Ovary (tissue), 9 donors: Measurements from ENCODE around the gene GSG1. TPM values are rescaled to one million over a fixed set of nuclear protein-coding genes. Genes with fewer than 3 reads are reported as not detected.

Experiments
- DNase-seq, 5 donors: peaks; one replicate each; pipeline ENCODE4 v3.0.0-alpha.2; 2019 to 2020
- H3K27ac ChIP-seq, 2 donors: fragments of 200-600 bp; one replicate each; pipeline versions ENCODE4 v1.5.1 to v1.8.0; 2019 to 2022
- H3K27me3 ChIP-seq: fragments of 200-600 bp; one replicate; pipeline ENCODE4 v1.8.0; 2022
- H3K36me3 ChIP-seq: fragments of 200-600 bp; sonication (generic); one replicate; pipeline ENCODE4 v1.5.1; 2019
- H3K4me1 ChIP-seq: one replicate; pipeline ENCODE4 v1.8.1; 2013; ENCODE audit warnings: mild to moderate bottlenecking, moderate library complexity; ENCODE audit not compliant: insufficient read depth
- H3K4me3 ChIP-seq: fragments of 200-600 bp; sonication (generic); one replicate; pipeline ENCODE4 v1.5.1; 2017
- H3K9me3 ChIP-seq, 2 donors: fragments of 200-600 bp in 1 of 2; sonication (generic) in 1 of 2; one replicate each; pipeline versions ENCODE4 v1.5.1 to v1.8.1; 2013 to 2019; ENCODE audit warnings: mild to moderate bottlenecking in 1 of 2, moderate library complexity in 1 of 2
- EP300 ChIP-seq: sonication (generic); formaldehyde crosslinking; IDR thresholded peaks from one replicate; pipeline ENCODE4 v1.6.1; 2017; ENCODE audit warnings: antibody characterized with exemption
- POLR2A ChIP-seq: fragments of 450-650 bp; IDR thresholded peaks from one replicate; pipeline ENCODE4 v1.6.1; 2017; ENCODE audit warnings: antibody characterized with exemption, mild to moderate bottlenecking, moderate library complexity
- WGBS, 3 donors: extraction: QIAGEN DNeasy Blood & Tissue Kit in 1 of 3; methylation state at CpG; one replicate each; pipeline versions ENCODE4 v1.1.5 to v1.1.7; 2013 to 2017; 5-methylcytosine and 5-hydroxymethylcytosine counted together
- intact Hi-C, 4 donors: fragments of 100-400 bp; cut with DNase I; formaldehyde crosslinking; loops; one replicate each; pipeline versions ENCODE4 v1.11.0 to v1.15.1; 2022 to 2023
- polyA plus RNA-seq, 2 donors: library from polyadenylated mRNA; stranded (reverse); fragments of 200-250 nt in 1 of 2; fragments of 350-450 nt in 1 of 2; fragmentation: Illumina TruSeq in 1 of 2; extraction: RNeasy Lipid Tissue Mini Kit (QIAGEN cat#74804) in 1 of 2; gene quantifications; one replicate each; pipeline ENCODE4 v1.2.3, GENCODE V29; 2013 to 2014
- total RNA-seq, 7 donors: library from RNA; depleted of rRNA in 2 of 7; stranded (reverse); fragments of >200 nt in 2 of 7; fragmentation: NEBNext Ultra II Directional in 3 of 7; extraction: Animal tissue kit (Norgen Biotek cat#: 25700) in 3 of 7; gene quantifications; one replicate each; pipeline versions ENCODE4 v1.1.0 to v1.2.4, GENCODE V29; 2016 to 2023
- TF ChIP-seq, protein P1 (sequence below), 3 donors: fragments of 450-650 bp in 2 of 3; fragments of 200-600 bp in 1 of 3; IDR thresholded peaks; one replicate each; pipeline versions ENCODE4 v1.5.1 to v1.8.0; 2016 to 2022; ENCODE audit warnings: antibody characterized with exemption in 3 of 3, mild to moderate bottlenecking in 1 of 3
- donor health status: DM: no; HTN: no; CAD: no; lungs with moderate emphysema.
- donor health status: DM: no; HTN: no; CAD: no.
- donor health status: Bipolar disorder and iron deficiency.
- donor health status: DM: yes; HTN: yes; CAD: no.
- donor health status: DM: no; HTN: no; CAD: no.
- donor health status: DM: yes; HTN: yes; CAD: no.

GSG1 gene
- total and polyA plus RNA-seq, 9 donors = 0.33 to 0.43 TPM; not detected in 7

DNA sequence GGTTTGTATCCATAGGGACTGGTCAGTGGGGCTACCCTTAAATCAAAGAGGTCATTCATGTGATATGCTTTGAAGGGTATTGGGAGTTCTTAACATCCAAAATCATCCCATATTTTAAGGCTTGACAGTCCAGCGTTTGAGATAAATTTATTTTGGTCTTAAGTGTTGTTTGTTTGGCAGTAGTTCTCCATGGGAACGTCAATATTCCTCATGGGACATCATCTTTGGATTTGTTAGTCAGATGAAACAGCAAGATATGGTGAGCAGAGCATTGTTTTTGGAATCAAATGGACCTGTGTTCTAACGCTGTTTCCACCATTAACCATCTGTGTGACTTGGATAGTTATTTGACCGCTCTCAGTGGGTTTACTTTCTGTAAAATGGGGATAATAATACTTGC is 45.9 kb upstream of the GSG1 start:
- Histone ChIP-seq H3K4me3 (no peak overlapping the region), H3K9me3 (no peaks in the 10 kb centered on the region), H3K4me1 (peaks cover 5% of the 10 kb centered on the region), H3K27ac (no peak overlapping the region), H3K27me3 (no peaks in the 10 kb centered on the region), H3K36me3 (no peaks in the 10 kb centered on the region)
- TF ChIP-seq, protein P1, sequence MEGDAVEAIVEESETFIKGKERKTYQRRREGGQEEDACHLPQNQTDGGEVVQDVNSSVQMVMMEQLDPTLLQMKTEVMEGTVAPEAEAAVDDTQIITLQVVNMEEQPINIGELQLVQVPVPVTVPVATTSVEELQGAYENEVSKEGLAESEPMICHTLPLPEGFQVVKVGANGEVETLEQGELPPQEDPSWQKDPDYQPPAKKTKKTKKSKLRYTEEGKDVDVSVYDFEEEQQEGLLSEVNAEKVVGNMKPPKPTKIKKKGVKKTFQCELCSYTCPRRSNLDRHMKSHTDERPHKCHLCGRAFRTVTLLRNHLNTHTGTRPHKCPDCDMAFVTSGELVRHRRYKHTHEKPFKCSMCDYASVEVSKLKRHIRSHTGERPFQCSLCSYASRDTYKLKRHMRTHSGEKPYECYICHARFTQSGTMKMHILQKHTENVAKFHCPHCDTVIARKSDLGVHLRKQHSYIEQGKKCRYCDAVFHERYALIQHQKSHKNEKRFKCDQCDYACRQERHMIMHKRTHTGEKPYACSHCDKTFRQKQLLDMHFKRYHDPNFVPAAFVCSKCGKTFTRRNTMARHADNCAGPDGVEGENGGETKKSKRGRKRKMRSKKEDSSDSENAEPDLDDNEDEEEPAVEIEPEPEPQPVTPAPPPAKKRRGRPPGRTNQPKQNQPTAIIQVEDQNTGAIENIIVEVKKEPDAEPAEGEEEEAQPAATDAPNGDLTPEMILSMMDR (IDR thresholded peaks at IDR 0.05) = no peak
- TF ChIP-seq EP300 (no peak), POLR2A (no peak)
- no peak for DNase-seq
- WGBS, 3 donors = 68 to 78% (median 70%) methylated on average over 4 of the region's 4 CpGs
- intact Hi-C loops = no loop called here

DNA sequence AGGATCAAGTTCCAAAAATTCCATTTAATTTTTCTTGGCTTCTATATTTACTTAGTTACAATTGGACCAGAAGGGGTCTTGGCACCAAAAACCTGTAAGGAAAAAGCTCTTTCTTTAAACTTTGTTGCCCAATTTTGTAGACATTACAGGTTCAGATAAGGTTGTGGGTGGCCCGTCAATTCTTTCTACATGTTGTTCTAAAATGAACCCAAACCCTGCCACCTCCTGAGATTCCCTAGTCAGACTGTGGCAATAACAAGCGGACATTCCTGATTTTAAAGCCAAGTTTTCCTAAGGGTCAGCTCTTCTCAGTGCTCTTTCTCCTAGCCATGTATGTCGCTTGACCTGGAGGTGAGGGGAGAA is 45.0 kb upstream of the GSG1 start:
- no peak overlapping the region for H3K27ac ChIP-seq
- no peaks in the 10 kb centered on the region for H3K9me3 ChIP-seq
- no peak overlapping the region for H3K4me3 ChIP-seq
- TF ChIP-seq EP300 (no peak), POLR2A (no peak)
- TF ChIP-seq, protein P1 (IDR thresholded peaks at IDR 0.05) = no peak
- peaks cover 5% of the 10 kb centered on the region for H3K4me1 ChIP-seq
- H3K36me3 ChIP-seq = no peaks in the 10 kb centered on the region
- intact Hi-C loops = no loop called here
- DNase-seq = no peak
- no peaks in the 10 kb centered on the region for H3K27me3 ChIP-seq
- 31 to 47% (median 45%) methylated on average over 3 of the region's 3 CpGs for WGBS, 3 donors

DNA sequence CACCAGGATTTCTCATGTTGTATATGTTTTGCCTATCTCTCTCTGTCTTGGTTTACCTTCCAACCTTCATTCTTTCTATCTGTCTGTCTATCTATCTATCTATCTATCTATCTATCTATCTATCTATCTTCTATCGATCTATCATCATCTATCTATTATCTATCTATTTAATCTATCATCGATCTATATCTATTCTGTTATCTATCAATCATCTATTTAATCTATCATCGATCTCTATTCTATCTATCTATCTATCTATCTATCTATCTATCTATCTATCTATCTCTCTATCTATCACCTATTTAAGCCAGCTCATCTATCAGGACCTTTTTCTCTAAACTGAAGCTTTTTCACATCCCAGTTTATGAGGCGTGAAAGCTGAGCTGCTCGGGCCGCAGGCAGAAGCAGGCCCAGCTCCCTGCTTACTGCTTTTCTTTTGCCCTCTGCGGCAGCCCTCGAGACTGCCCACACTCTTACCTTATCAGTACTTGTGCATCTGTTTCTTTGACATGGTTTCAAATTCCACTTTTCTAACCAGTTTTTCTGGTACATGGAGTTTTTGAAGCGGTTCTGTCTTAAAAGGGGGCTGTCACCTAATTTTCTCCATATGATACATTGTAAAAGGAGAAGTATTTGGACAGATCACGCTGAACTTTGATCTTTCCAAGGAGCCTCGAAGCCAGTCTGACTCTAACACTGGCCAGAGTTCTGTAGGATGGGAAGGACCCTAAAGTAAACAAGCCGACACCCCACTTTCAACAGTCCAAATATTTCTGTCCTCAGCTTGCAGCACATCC is 44.4 kb upstream of the GSG1 start:
- peaks cover 5% of the 10 kb centered on the region for H3K4me1 ChIP-seq
- no peak for TF ChIP-seq EP300
- TF ChIP-seq, protein P1 (IDR thresholded peaks at IDR 0.05) = no peak
- H3K27ac ChIP-seq = peak overlapping the region in 1 of 2 donors; percentile 8
- 27 to 43% (median 35%) methylated on average over 12 of the region's 12 CpGs for WGBS, 3 donors
- peak in 1 of 5 donors; percentile 41 for DNase-seq
- intact Hi-C loops = no loop called here
- no peaks in the 10 kb centered on the region for H3K27me3 ChIP-seq
- no peak overlapping the region for H3K4me3 ChIP-seq
- no peaks in the 10 kb centered on the region for H3K36me3 ChIP-seq
- no peaks in the 10 kb centered on the region for H3K9me3 ChIP-seq

DNA sequence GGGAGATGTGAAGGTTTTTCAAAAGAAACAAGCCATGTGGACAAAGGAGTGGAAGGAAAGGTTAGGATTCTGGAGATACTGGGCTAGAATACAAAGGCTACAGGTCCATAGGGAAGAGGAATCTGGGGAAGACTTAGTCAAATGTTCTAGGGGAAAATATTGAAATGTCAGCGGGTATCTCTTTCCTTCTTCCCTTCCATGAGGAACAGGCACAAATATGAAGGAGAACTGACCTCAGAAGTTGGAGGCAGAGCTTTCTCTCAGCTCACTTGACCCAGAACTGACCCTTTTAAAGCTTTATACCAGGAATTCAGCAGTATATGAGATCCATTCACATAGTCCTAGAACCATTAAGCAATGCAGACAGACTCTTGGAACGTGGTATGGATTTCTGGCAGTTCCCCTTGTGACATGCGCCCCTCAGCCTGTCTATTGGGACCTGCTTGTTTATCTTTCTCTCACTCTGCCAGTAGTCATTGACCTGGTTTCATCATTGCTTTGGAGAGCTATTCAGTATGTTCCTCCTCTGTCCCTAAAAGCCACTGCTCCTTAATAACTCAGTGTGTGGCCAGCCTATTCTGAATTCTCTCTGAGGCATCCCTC is 43.0 kb upstream of the GSG1 start:
- Histone ChIP-seq H3K36me3 (no peaks in the 10 kb centered on the region), H3K9me3 (no peaks in the 10 kb centered on the region), H3K27ac (no peak overlapping the region), H3K4me1 (peaks cover 5% of the 10 kb centered on the region), H3K27me3 (no peaks in the 10 kb centered on the region), H3K4me3 (no peak overlapping the region)
- WGBS, 3 donors = 85 to 94% (median 87%) methylated on average over 3 of the region's 3 CpGs
- no peak for DNase-seq
- intact Hi-C loops = no loop called here
- TF ChIP-seq EP300 = no peak
- TF ChIP-seq, protein P1 (IDR thresholded peaks at IDR 0.05) = no peak
- no peak for TF ChIP-seq POLR2A
